Vagina (tissue), 2 donors: ENCODE results near the gene OAS1. TPM values are rescaled to one million over a fixed set of nuclear protein-coding genes. Genes with fewer than 3 reads are reported as not detected.
"Not testable (repeated sequence)": the region's sequence is repeated elsewhere in the genome, so short reads cannot be mapped to it uniquely, and the experiment has no call there.

Experiments
- DNase-seq, 2 donors: peaks; one replicate each; pipeline ENCODE4 v3.0.0-alpha.2; 2017; ENCODE audit errors: extremely low spot score in 2 of 2
- H3K27ac ChIP-seq: fragments of 200-600 bp; sonication (generic); one replicate; pipeline ENCODE4 v1.5.1; 2019
- H3K27me3 ChIP-seq: fragments of 200-600 bp; sonication (generic); one replicate; pipeline ENCODE4 v1.5.1; 2019
- H3K36me3 ChIP-seq, 2 donors: fragments of 200-600 bp; sonication (generic); one replicate each; pipeline ENCODE4 v1.5.1; 2017 to 2019
- H3K4me1 ChIP-seq: fragments of 200-600 bp; sonication (generic); one replicate; pipeline ENCODE4 v1.5.1; 2019
- H3K4me3 ChIP-seq, 2 donors: fragments of 200-600 bp; sonication (generic); 1 replicate in 1 of 2; 2 replicates in 1 of 2; pipeline ENCODE4 v1.5.1; 2016 to 2019
- H3K9me3 ChIP-seq: fragments of 200-600 bp; sonication (generic); one replicate; pipeline ENCODE4 v1.5.1; 2019
- CTCF ChIP-seq, 3 experiments: fragments of 450-650 bp in 2 of 3; fragments of 200-600 bp in 1 of 3; sonication (generic) in 1 of 3; IDR thresholded peaks; one replicate each; pipeline ENCODE4 v1.5.1; 2017 to 2019; ENCODE audit warnings: antibody characterized with exemption in 3 of 3, mild to moderate bottlenecking in 2 of 3, moderate library complexity in 2 of 3
- POLR2A ChIP-seq, 2 donors: fragments of 450-650 bp; IDR thresholded peaks; one replicate each; pipeline ENCODE4 v1.6.1; 2017; ENCODE audit warnings: antibody characterized with exemption in 2 of 2, mild to moderate bottlenecking in 2 of 2, moderate library complexity in 2 of 2
- POLR2AphosphoS5 ChIP-seq, 2 donors: sonication (generic); formaldehyde crosslinking; IDR thresholded peaks; one replicate each; pipeline ENCODE4 v1.9.0; 2017; ENCODE audit warnings: antibody characterized with exemption in 2 of 2, mild to moderate bottlenecking in 2 of 2, low read depth in 1 of 2; ENCODE audit not compliant: insufficient read depth in 1 of 2
- intact Hi-C: fragments of 100-400 bp; cut with DNase I; formaldehyde crosslinking; loops from one replicate; pipeline ENCODE4 v1.15.1; 2023
- total RNA-seq: library from RNA; depleted of rRNA; stranded (reverse); fragments of >200 nt; gene quantifications from one replicate; pipeline ENCODE4 v1.2.3, GENCODE V29; 2016

The OAS1 gene
- total RNA-seq, 1 donor from 2014 or later = 30.9 TPM

GRCh38 chr12:112916270-112916669 lies 9.5 kb downstream of the OAS1 start:
- Histone ChIP-seq H3K27ac (peak overlapping the region; percentile 49), H3K4me3 (no peak overlapping the region), H3K9me3 (peaks cover 8% of the 10 kb centered on the region), H3K27me3 (no peaks in the 10 kb centered on the region), H3K36me3 (peaks cover 0 to 47% of the 10 kb centered on the region in 2 donors), H3K4me1 (no peaks in the 10 kb centered on the region)
- TF ChIP-seq POLR2AphosphoS5 (IDR thresholded peaks at IDR 0.05; ENCODE audit: insufficient read depth in 1 of 2, low read depth in 1 of 2) = peak in 1 of 2 donors; percentile 56
- no peak for TF ChIP-seq CTCF (IDR thresholded peaks at IDR 0.05)
- peak in 1 of 2 donors; percentile 58 for DNase-seq
- intact Hi-C loops = no loop called here

GRCh38 chr12:112919121-112919520 lies 12.4 kb downstream of the OAS1 start:
- H3K27ac ChIP-seq = no peak overlapping the region
- H3K9me3 ChIP-seq = no peaks in the 10 kb centered on the region
- no peaks in the 10 kb centered on the region for H3K27me3 ChIP-seq
- no peak for DNase-seq
- H3K4me3 ChIP-seq = no peak overlapping the region
- H3K36me3 ChIP-seq = peaks cover 0 to 39% of the 10 kb centered on the region in 2 donors
- no peaks in the 10 kb centered on the region for H3K4me1 ChIP-seq
- intact Hi-C loops = no loop called here
- TF ChIP-seq POLR2A (IDR thresholded peaks at IDR 0.05) = no peak
- no peak for TF ChIP-seq CTCF (IDR thresholded peaks at IDR 0.05)
- TF ChIP-seq POLR2AphosphoS5 (IDR thresholded peaks at IDR 0.05; ENCODE audit: insufficient read depth in 1 of 2, low read depth in 1 of 2) = no peak

GRCh38 chr12:112924986-112925385 lies 18.2 kb downstream of the OAS1 start:
- intact Hi-C loops = no loop called here
- no peaks in the 10 kb centered on the region for H3K9me3 ChIP-seq
- H3K27me3 ChIP-seq = no peaks in the 10 kb centered on the region
- no peak overlapping the region for H3K27ac ChIP-seq
- TF ChIP-seq POLR2AphosphoS5 (IDR thresholded peaks at IDR 0.05; ENCODE audit: insufficient read depth in 1 of 2, low read depth in 1 of 2) (no peak), CTCF (IDR thresholded peaks at IDR 0.05) (no peak), POLR2A (IDR thresholded peaks at IDR 0.05) (no peak)
- no peaks in the 10 kb centered on the region for H3K4me1 ChIP-seq
- no peak overlapping the region for H3K4me3 ChIP-seq
- H3K36me3 ChIP-seq = peaks cover 0 to 9% of the 10 kb centered on the region in 2 donors
- DNase-seq = peak in 1 of 2 donors; percentile 37

GRCh38 chr12:112926416-112927033 lies 19.8 kb downstream of the OAS1 start:
- intact Hi-C loops = not testable (repeated sequence)

GRCh38 chr12:112927475-112927874 lies 20.7 kb downstream of the OAS1 start:
- no peak overlapping the region for H3K27ac ChIP-seq
- no peak for DNase-seq
- no peaks in the 10 kb centered on the region for H3K36me3 ChIP-seq
- no peaks in the 10 kb centered on the region for H3K9me3 ChIP-seq
- H3K4me3 ChIP-seq = no peak overlapping the region
- intact Hi-C loops = no loop called here
- TF ChIP-seq POLR2A (IDR thresholded peaks at IDR 0.05) = no peak
- TF ChIP-seq POLR2AphosphoS5 (IDR thresholded peaks at IDR 0.05; ENCODE audit: insufficient read depth in 1 of 2, low read depth in 1 of 2) = no peak
- no peak for TF ChIP-seq CTCF (IDR thresholded peaks at IDR 0.05)
- no peaks in the 10 kb centered on the region for H3K27me3 ChIP-seq
- no peaks in the 10 kb centered on the region for H3K4me1 ChIP-seq

More at GRCh38 chr12:112926416-112927033, 19.8 kb downstream of the OAS1 start:
- not testable (repeated sequence) for H3K36me3 ChIP-seq, H3K4me3 ChIP-seq, DNase-seq, H3K4me1 ChIP-seq, H3K27me3 ChIP-seq, H3K9me3 ChIP-seq, H3K27ac ChIP-seq
